GM18951 (cell line): ENCODE data around the gene RGMA.

ENCODE experiments used
- POLR2A ChIP-seq: IDR thresholded peaks from 4 replicates; pipeline ENCODE4 v1.6.1; 2011; ENCODE audit warnings: mild to moderate bottlenecking; ENCODE audit not compliant: insufficient read length, insufficient read depth; ENCODE audit errors: extremely low read depth
- in situ Hi-C: fragments of 300-500 bp; cut with MboI; formaldehyde crosslinking; loops from one replicate; pipeline ENCODE4 v1.12.0; 2022; ENCODE audit warnings: low sequenced_read_pairs, mixed read lengths, inconsistent platforms; ENCODE audit not compliant: unreplicated experiment

RGMA gene

DNA sequence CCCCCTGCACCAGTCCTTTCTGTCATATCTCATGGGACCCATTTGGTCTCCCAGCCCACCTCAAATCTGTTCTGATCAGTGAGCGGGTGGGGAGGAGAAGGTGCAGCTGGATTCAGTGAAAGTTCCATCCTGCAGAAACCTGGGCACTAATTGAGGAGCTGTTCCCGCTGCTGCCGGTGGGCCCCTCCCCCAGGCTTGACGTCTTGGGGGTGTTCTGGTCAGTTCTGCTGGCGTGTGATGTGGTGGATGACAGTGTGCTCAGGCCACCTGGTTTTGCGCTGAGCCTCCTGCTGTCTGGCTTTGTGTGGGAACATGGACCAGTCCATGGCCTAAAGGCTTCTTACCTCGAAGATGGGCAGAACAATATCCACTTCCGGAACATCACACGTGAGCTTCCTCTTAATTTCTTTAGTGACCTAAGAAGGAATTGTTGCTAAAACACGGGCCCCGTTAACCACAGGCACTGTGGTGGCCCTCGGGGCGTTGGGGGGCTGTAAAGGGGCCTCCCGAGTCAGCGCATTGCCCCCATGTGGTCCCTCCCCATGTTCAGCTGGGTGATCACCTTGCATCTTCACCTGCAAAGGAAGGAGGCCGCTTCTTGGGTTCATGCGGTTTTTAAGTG is 59.7 kb downstream of the RGMA start:
- peak; percentile 8 for TF ChIP-seq POLR2A
- in situ Hi-C loops = no loop called here

DNA sequence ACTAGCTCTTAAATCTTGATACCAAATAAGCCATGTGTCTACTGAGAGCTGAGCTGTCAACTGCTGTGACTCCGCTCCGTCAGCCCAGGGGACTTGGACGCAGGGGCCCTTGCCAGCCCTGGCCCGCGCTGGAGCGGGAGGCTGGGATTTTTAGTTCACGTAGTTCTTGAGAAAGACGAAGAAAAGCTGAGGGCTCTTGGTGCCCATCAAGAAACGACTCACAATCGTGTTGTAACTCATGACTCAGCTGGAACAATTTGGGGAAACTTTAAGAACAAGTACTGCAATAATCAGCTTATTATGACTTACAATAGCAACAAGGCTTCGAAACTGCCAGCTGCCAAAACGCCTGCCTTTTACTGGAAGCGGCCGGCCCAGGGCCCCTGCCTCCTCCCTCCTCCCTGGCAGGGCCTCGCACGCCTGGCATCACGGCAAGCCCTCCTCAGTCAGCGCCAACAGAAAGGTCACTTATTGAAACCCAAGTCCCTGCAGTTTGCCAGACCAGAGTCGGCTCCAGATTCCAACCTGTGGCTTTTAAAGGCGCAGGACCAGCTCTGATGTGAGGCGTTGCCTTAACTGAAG is 60.3 kb downstream of the RGMA start:
- in situ Hi-C loops = no loop called here
- peak; percentile 2 for TF ChIP-seq POLR2A

DNA sequence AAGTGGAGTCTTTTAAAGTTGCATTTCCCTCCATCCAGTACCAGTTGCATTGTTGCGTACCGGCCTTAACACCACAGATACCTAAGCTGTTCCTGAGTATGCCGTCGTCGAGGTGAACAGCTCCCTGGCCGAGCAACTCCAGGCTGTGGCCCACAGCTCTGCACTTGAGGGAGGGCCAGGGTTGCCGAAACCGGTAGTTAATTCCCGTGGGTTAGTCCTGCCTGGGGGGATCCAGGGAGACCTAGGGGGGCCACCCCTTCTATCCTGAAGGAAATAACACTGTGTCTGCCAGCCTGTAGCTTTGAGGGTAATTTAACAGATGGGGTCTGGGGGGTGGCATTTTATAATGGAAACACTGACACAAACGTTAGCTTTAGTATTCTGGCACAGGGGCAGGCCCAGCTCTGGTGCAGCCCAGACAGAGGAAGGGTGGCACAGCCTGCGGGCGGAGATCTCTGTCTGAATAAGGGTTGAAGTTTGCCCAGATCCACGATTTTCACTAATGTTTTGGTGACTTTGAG is 60.8 kb downstream of the RGMA start:
- TF ChIP-seq POLR2A = no peak
- in situ Hi-C loops = no loop called here

DNA sequence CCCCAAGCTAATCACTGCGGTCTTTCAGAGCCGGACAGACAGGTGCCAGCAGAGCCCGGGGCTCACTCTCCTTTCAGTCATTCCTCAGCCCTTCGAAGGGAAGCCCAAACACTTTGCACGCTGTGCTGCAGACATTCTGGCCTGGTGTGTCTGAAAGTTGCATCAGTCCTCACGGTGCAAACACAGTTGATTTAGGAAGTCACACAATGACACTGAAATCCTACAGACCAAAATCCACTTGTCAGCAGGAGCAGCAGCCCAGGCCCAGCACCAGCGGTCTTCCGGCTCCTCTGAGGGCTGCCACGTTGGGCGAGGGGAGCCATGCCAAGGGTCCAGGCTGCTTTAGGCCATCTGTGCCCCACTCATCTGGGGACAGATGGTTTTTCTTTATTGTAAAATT is 61.6 kb downstream of the RGMA start:
- in situ Hi-C loops = no loop called here

DNA sequence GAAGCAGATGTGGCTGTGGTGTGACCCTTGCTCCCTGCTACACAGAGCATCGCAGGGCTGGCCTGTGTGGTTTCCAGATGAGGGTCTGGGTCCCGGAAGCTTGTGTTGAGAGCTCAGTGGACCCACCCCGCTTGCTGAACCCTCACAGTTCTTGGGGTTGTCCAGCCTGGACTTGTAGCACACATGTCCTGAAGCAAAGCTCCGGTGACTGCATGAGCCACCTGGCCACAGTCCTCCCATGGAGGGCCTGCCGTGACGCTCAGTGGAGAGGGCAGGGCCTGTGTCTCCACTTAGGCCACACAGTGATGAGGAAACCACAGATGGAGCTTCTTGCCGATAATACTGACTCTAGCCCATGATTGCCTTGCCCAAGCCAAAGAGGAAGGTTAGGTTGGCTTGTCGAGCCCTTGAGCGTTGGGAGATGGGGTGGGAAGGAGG is 62.6 kb downstream of the RGMA start:
- TF ChIP-seq POLR2A = no peak
- in situ Hi-C loops = no loop called here

More for the DNA sequence above, 61.6 kb downstream of the RGMA start:
- no peak for TF ChIP-seq POLR2A

DNA sequence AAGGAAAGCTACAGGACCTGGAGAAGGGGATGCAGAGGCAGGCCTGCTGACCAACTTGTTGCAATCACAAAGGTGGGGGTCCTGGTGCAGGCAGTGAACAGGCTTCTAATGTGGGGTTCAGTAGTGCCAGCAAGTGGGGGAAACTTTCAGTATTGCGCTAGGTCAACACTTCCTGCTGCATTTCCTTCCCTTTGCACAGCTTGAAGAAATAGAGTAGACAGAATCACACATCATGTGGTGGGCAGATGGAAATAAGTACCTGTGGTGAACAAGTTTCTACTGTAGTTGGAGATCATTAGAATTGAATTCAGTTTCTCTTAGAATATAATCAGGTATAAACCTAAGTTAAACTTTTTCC is 63.4 kb downstream of the RGMA start:
- in situ Hi-C loops = no loop called here
- TF ChIP-seq POLR2A = no peak

DNA sequence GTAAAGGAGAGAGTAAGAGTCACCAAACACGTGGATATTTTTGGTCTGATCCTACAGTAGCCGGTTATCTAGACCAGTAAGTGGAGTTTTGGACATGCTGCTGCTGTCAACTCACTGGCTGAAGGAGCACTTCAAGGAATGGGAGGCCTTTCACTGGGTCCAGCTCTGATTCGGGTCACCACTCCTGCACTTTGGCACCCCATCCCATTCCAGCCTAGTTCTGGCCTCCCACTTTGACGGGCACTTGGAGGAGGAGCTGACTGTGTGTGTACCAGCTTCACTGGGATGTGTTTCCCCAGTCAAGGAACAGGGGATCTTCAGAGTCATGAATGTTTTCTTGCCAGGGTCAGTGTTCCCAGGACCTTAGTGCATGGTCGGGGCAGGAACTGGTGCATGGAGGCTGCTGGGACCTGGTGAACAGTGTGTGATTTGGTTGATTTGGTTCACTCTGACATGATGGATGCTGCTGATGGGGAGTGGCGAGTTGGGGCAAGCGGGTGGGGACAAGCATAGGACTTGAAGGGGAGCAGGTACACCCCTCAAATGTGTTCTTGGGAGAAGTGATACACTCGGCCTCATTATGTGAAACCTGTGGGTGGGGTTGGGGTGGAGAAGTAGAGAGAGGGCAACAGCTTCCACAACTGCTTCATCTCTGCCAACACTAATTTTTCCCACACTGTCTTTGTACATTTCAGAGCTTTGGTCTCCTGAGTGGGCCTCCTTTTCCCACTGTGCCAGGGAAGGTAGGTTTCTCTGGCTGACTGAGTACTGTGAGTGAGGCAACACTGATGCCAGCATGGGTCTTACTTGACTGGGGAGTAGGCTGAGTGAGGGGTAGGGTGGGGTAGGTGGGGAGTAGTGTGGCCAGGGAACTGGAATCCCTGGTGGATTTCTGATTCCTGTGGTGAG is 64.0 kb downstream of the RGMA start:
- in situ Hi-C loops = no loop called here

DNA sequence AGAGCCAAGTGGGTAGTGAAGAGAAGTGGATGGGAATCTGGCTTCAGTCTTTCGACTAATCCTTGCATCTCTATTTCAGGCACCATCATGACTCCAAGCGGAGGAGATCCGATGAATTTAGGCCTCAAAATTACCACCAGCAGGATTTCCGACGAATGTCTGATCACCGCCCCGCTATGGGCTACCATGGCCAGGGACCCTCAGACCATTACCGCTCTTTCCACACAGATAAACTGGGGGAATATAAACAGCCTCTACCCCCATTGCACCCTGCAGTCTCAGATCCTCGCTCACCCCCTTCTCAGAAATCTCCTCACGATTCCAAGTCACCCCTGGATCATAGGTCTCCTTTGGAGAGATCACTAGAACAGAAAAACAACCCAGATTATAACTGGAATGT is 64.7 kb downstream of the RGMA start:
- TF ChIP-seq POLR2A = no peak
- in situ Hi-C loops = no loop called here

More for the DNA sequence above, 64.0 kb downstream of the RGMA start:
- TF ChIP-seq POLR2A = no peak

DNA sequence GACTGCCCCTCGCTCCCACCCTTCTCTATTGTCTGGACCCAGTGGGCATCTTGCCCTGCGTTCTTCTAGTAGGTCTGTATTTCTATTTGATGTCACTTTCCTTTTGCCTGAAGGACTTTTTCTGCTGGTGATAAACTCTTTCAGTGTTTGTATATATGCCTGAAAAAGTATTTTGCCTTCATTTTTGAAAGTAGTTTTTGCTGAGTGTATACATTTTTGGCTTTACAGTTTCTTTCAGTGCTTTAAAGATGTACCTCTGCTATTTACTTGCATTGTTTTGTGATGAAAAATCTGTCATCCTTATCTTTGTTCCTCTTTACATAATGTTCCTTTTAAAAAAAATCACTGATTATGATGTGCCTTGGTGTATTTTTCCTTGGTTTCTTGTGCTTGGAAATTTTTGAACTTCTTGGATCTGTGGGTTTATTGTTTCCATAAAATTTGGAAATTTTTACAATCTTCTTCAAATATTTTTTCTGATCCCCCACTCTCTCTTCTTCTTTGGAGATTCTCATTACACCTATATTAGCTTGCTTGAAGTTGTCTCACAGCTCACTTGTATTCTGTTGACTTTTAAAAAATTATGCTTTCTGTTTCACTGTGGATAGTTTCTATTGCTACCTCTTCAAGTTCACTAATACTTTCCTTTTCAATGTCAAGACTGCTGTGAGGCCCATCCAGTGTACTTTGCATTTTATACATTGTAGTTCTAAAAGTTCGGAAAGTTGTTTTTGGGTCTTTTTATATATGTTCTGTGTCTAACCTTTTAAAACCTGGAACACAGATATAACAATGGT is 67.8 kb downstream of the RGMA start:
- in situ Hi-C loops = no loop called here
- no peak for TF ChIP-seq POLR2A

DNA sequence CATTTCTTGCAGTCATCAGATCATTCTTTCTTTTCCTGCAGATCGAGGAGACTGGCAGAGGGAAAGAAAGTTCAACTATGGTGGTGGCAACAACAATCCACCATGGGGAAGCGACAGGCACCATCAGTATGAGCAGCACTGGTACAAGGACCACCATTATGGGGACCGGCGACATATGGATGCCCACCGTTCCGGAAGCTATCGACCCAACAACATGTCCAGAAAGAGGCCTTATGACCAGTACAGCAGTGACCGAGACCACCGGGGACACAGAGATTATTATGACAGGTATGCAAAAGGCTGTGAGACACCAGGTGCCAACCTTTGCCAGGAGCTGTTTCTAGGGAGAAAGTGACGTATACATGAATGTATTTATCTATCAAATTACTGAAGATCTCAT is 69.0 kb downstream of the RGMA start:
- in situ Hi-C loops = no loop called here
- TF ChIP-seq POLR2A = no peak

DNA sequence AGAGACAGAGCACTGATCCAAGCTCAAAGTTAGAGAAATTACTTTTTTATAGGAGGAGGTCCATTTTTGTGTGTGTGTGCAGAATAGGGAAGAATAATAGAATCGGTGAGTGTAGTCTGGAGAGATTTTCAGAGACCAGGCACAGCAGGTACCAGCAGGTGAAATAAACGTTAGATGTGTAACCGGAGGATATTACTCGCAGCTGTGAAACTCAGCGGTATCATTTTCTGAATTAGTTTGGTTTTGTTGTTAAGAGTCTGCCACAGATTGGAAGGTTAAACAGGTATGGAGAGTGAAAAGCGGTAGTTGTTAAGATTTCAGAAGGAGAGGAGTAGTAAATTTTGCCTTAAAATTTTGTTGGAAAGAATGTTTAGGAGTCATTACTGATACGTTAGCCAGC is 69.9 kb downstream of the RGMA start:
- in situ Hi-C loops = no loop called here
- no peak for TF ChIP-seq POLR2A

DNA sequence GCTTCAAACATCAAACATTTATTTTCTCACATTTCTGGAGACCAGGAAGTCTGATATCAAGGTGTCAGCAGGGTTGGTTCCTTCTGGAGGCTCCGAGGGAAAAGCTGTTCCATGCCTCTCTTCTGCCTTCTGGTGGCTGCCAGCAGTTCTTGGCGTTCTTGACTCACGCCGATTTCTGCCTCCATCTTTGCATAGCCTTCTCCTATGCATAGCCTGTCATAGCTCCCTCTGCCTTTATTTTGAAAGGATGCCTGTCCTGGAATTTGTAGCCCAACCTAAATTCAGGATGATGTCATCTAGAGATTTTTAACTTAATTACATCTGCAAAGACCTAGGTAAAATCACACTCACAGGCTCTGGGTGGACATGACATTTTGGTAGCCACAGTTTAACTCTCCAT is 70.4 kb downstream of the RGMA start:
- no peak for TF ChIP-seq POLR2A
- in situ Hi-C loops = no loop called here

DNA sequence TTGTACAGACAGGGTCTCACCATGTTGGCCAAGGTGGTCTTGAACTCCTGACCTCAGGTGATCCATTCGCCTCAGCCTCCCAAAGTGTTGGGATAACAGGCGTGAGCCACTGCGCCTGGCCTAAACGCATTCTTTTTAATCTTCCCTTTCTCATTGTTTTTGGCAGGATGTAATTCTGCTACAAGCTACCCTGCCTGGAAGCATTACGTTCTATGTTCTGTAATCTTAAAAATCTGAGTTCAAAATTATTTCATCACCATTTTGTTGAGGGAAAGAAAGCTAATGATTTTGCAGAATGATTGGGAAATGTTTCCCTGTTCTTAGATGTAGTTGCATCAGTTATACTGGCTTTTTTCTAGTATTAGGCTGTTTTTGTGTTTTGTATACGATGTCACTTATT is 71.5 kb downstream of the RGMA start:
- no peak for TF ChIP-seq POLR2A
- in situ Hi-C loops = no loop called here
